Skeletal muscle satellite cell (primary cell): Measurements from ENCODE around the gene PHF8.

ENCODE experiments used
- H3K27me3 ChIP-seq: 2 replicates; pipeline ENCODE4 v1.7.0; 2013; ENCODE audit warnings: low read length; ENCODE audit not compliant: control insufficient read depth, insufficient read depth
- H3K36me3 ChIP-seq: 2 replicates; pipeline ENCODE4 v1.7.0; 2013; ENCODE audit warnings: mild to moderate bottlenecking, control low read depth, low read length; ENCODE audit not compliant: insufficient read depth
- H3K4me1 ChIP-seq: 2 replicates; pipeline ENCODE4 v1.7.0; 2013; ENCODE audit warnings: low read length; ENCODE audit not compliant: control insufficient read depth, insufficient read depth
- H3K4me2 ChIP-seq: 2 replicates; pipeline ENCODE4 v1.7.0; 2013; ENCODE audit warnings: mild to moderate bottlenecking, low read length
- H3K4me3 ChIP-seq: 2 replicates; pipeline ENCODE4 v1.7.0; 2013; ENCODE audit warnings: low read length
- H3K9ac ChIP-seq: 2 replicates; pipeline ENCODE4 v1.7.0; 2013; ENCODE audit warnings: mild to moderate bottlenecking, low read depth, low read length, moderate library complexity
- H3K9me3 ChIP-seq: replicated peaks from 2 replicates; pipeline ENCODE4 v1.7.0; 2013; ENCODE audit warnings: mild to moderate bottlenecking, control low read depth, low read length

Gene PHF8

DNA sequence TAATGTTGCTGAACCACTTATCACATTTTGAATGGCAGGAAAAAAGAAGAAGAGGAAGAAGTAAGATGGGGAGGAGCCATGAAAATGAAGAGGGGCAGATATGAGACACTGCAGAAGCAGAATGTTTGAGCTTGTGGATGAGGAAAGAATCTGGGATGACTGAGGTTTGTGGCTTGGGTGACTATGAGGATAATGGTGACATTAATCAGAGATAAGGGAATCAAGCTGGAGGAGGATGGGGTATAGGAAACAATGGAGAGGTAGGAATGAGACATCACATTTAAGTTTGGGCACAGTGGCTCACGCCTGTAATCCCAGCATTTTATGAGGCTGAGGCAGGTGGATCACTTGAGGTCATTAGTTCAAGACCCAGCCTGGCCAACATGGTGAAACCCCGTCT lies 19.1 kb upstream of the PHF8 start:
- H3K36me3 ChIP-seq: no peaks in the 10 kb centered on the region

DNA sequence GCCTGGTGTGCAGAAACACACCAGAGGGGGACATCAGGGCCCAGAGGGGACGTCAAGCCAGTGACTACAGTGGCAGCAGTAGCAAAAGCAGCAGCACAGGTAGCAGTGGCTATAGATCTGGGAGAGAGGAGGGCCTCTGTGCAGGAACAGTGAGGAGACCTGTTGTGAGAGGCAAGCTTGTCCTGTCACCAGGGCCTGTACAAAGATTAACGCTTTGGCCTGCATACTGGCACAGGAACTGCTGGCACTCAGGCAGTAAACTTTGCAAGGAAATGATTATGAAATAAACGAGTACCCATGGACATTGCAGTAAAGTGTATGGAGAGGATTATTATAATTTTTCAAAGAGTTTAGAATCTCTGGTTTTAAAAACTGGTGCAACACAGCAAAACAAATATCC lies 5.5 kb upstream of the PHF8 start:
- Histone ChIP-seq H3K4me3 (no peak overlapping the region), H3K36me3 (no peaks in the 10 kb centered on the region), H3K9ac (no peak overlapping the region), H3K27me3 (no peaks in the 10 kb centered on the region), H3K4me2 (no peak overlapping the region), H3K4me1 (no peaks in the 10 kb centered on the region), H3K9me3 (no peaks in the 10 kb centered on the region)

More for the DNA sequence above, 19.1 kb upstream of the PHF8 start:
- Histone ChIP-seq H3K27me3 (no peaks in the 10 kb centered on the region), H3K4me3 (no peak overlapping the region), H3K9me3 (no peaks in the 10 kb centered on the region), H3K4me1 (peaks cover 3% of the 10 kb centered on the region), H3K9ac (no peak overlapping the region), H3K4me2 (no peak overlapping the region)

- H3K9me3 ChIP-seq: no peaks in the 10 kb centered on the region
- H3K27me3 ChIP-seq: no peaks in the 10 kb centered on the region
- H3K36me3 ChIP-seq: no peaks in the 10 kb centered on the region
- no peaks in the 10 kb centered on the region for H3K4me1 ChIP-seq
- no peak overlapping the region for H3K4me3 ChIP-seq
- no peak overlapping the region for H3K4me2 ChIP-seq
- no peak overlapping the region for H3K9ac ChIP-seq
Observed at GRCh38 chrX:54048412-54048811, 4.1 kb upstream of the PHF8 start.

DNA sequence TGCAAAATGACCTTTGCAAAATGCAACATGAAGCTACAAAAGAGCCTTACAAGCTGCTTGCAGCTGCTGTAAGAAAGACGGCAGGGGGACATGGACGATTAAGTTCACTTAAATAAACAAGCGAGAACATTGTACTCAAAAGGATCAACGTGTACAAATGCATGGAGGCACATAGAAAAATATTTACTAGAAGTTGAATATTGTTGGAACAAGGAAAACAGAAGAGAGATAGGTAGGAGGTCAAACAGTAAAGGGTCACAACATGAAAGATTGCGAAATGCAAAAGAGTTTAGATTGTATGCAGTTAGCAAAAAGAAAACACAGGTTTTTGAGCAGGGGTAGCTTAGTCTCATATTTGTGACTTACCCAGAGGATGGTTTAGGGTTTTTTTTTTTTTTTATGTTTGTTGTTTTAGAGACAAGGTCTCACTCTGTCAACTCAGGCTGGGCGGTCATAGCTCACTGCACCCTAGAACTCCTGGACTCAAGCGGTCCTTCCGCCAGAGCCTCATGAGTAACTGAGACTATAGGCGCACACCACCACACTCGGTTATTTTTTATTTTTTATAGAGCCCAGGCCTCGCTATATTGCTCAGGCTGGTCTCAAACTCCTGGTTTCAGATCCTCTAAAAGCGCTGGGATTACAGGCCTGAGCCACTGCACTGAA lies 1.4 kb upstream of the PHF8 start:
- no peaks in the 10 kb centered on the region for H3K27me3 ChIP-seq
- H3K9me3 ChIP-seq: no peaks in the 10 kb centered on the region
- no peak overlapping the region for H3K9ac ChIP-seq
- H3K4me3 ChIP-seq: peak overlapping the region; percentile 82
- H3K36me3 ChIP-seq: peaks cover 3% of the 10 kb centered on the region
- H3K4me1 ChIP-seq: no peaks in the 10 kb centered on the region
- peak overlapping the region; percentile 82 for H3K4me2 ChIP-seq

DNA sequence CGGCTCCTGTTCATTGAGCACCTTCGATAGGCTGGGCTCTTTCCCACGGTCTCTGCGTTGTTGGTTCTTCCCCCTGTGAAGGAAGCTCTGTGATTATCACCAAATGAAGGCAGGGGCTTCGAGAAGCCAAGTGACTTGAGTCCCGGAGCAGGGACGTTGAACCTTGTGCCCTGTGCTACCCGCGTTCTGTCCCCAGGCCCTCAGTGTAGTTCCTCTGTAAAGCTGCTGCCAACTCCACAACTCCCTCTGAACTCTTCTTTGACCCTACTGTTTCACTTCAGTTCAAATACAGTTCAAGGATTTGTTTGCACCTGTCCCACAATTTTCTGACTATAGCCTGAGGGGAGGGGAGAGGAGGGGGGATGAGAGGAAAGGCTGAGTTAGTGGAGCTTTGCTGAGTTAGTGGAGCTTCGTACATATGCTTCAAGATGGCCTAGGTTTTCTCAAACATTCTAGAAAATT lies 635 bp upstream of the PHF8 start:
- Histone ChIP-seq H3K4me1 (no peaks in the 10 kb centered on the region), H3K36me3 (peaks cover 3% of the 10 kb centered on the region), H3K9ac (peak overlapping the region; percentile 97), H3K27me3 (no peaks in the 10 kb centered on the region), H3K4me2 (peak overlapping the region; percentile 82), H3K9me3 (no peaks in the 10 kb centered on the region), H3K4me3 (peak overlapping the region; percentile 82)

- Histone ChIP-seq H3K4me1 (no peaks in the 10 kb centered on the region), H3K36me3 (peaks cover 3% of the 10 kb centered on the region), H3K9me3 (no peaks in the 10 kb centered on the region), H3K9ac (peak overlapping the region; percentile 97), H3K4me2 (peak overlapping the region; percentile 82), H3K27me3 (no peaks in the 10 kb centered on the region), H3K4me3 (peak overlapping the region; percentile 82)
Observed at GRCh38 chrX:54043541-54044125, 640 bp downstream of the PHF8 start.

DNA sequence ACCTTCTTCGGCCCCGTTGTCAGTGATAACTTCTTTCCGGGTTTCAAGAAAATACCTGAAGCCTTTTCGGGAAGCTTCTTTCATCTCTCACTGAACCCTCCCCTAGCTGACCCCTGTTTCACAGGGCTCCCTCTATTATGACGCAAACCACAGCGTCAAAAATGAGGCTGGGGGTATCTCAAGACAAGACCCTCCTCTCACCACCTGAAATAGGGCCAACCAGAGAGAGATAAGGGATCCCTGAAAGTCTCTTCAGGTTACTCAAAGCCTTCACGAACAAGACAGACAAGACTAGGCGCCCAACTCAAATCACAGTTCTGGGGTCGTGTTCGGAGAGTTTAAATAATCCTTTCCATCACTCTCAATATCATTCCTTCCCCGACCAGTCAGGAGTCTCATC lies 1.2 kb downstream of the PHF8 start:
- H3K9ac ChIP-seq: peak overlapping the region; percentile 97
- H3K36me3 ChIP-seq: peaks cover 3% of the 10 kb centered on the region
- H3K9me3 ChIP-seq: no peaks in the 10 kb centered on the region
- no peaks in the 10 kb centered on the region for H3K4me1 ChIP-seq
- peak overlapping the region; percentile 82 for H3K4me2 ChIP-seq
- peak overlapping the region; percentile 82 for H3K4me3 ChIP-seq
- H3K27me3 ChIP-seq: no peaks in the 10 kb centered on the region

- Histone ChIP-seq H3K36me3 (peaks cover 3% of the 10 kb centered on the region), H3K9ac (peak overlapping the region; percentile 97), H3K27me3 (no peaks in the 10 kb centered on the region), H3K9me3 (no peaks in the 10 kb centered on the region), H3K4me1 (no peaks in the 10 kb centered on the region), H3K4me2 (peak overlapping the region; percentile 82), H3K4me3 (peak overlapping the region; percentile 82)
Observed at GRCh38 chrX:54042609-54043021, 1.7 kb downstream of the PHF8 start.

- no peak overlapping the region for H3K4me2 ChIP-seq
- H3K4me1 ChIP-seq: no peaks in the 10 kb centered on the region
- no peak overlapping the region for H3K9ac ChIP-seq
- H3K4me3 ChIP-seq: no peak overlapping the region
- peaks cover 11% of the 10 kb centered on the region for H3K36me3 ChIP-seq
- no peaks in the 10 kb centered on the region for H3K9me3 ChIP-seq
- H3K27me3 ChIP-seq: no peaks in the 10 kb centered on the region
Observed at GRCh38 chrX:54030329-54030728, 13.9 kb downstream of the PHF8 start.

GRCh38 chrX:54029529-54030143 lies 14.6 kb downstream of the PHF8 start:
- no peaks in the 10 kb centered on the region for H3K9me3 ChIP-seq
- no peak overlapping the region for H3K4me2 ChIP-seq
- H3K27me3 ChIP-seq: no peaks in the 10 kb centered on the region
- H3K4me1 ChIP-seq: no peaks in the 10 kb centered on the region
- H3K36me3 ChIP-seq: peaks cover 11% of the 10 kb centered on the region
- no peak overlapping the region for H3K9ac ChIP-seq
- no peak overlapping the region for H3K4me3 ChIP-seq

GRCh38 chrX:54024350-54024749 lies 19.9 kb downstream of the PHF8 start:
- H3K4me2 ChIP-seq: no peak overlapping the region
- H3K9ac ChIP-seq: no peak overlapping the region
- H3K4me1 ChIP-seq: no peaks in the 10 kb centered on the region
- peaks cover 11% of the 10 kb centered on the region for H3K36me3 ChIP-seq
- H3K9me3 ChIP-seq: no peaks in the 10 kb centered on the region
- no peak overlapping the region for H3K4me3 ChIP-seq
- no peaks in the 10 kb centered on the region for H3K27me3 ChIP-seq
